ENCODE results near the gene ABCC6. TPM values are rescaled to one million over a fixed set of nuclear protein-coding genes. Genes with fewer than 3 reads are reported as not detected.
"Not testable (repeated sequence)": the region's sequence is repeated elsewhere in the genome, so short reads cannot be mapped to it uniquely, and the experiment has no call there.

ABCC6 gene
- polyA plus RNA-seq, 1 of the 3 experiments (the other 2 are of a cell fraction), result 0.71 TPM

DNA sequence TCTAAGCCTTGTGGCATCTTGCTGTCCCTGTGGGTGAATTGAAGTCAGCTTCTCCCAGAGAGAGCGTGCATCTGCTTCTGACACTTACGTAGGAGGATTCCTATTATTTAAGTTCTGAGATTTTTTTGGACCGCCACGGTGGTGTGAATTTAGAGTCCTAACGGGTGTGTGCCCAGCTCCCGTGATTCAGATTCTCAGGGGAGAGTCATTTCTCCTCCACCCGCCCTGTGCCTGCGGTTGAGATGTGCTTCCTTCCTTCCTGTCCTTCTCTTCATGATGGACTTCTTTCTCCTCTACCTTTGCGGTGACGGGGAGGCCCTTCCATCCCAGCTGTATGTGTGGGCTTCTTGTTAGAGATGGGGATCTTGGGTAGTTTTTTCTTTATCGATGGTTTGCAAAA lies 20.6 kb upstream of the ABCC6 start:
- H3K9me3 ChIP-seq; H3K27me3 ChIP-seq (ENCODE audit: insufficient read depth); H3K9ac ChIP-seq; H3K9me2 ChIP-seq; H4K20me1 ChIP-seq (ENCODE audit: insufficient read depth); H3K4me1 ChIP-seq (ENCODE audit: control insufficient read depth in 1 of 2, insufficient read depth in 2 of 2, low read depth in 1 of 2, low read length in 1 of 2); H3K4me2 ChIP-seq; H3K36me3 ChIP-seq (replicated peaks in 1 of 2; ENCODE audit: control insufficient read depth in 1 of 2, insufficient read depth in 2 of 2, low read length in 1 of 2); POLR2A ChIA-PET; CTCF ChIA-PET; H3K4me3 ChIP-seq (ENCODE audit: low read depth in 2 of 2, low read length in 1 of 2); H3F3A ChIP-seq (replicated peaks; ENCODE audit: insufficient read depth); DNase-seq; H2AFZ ChIP-seq (ENCODE audit: low read depth); H3K27ac ChIP-seq (ENCODE audit: low read depth in 2 of 2, low read length in 1 of 2); H3K79me2 ChIP-seq (ENCODE audit: insufficient read depth): not testable (repeated sequence)
- 96% methylated on average over 11 of the region's 11 CpGs for WGBS (ENCODE audit: low lambda C conversion rate)

DNA sequence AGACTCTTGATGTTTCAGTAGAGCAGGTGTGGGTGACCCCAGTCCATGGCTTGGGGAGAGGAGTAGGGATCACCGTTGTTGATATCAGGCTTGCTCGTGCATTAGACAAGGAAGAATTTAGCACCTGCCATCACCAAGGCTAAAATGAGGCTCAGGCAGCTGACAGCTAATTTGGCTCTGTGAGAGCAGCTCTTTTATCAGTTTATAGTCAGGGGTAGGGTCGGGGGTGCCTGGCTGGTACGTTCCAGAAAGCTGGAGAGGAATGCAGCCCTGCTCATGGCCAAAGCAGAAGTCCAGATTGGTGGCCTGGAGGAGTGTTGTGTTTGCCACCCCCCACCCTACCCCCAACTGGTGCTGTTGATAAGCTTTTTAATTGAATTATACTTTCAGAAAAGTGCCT lies 17.4 kb upstream of the ABCC6 start:
- CTCF ChIA-PET, H3K9me3 ChIP-seq, DNase-seq: not testable (repeated sequence)

DNA sequence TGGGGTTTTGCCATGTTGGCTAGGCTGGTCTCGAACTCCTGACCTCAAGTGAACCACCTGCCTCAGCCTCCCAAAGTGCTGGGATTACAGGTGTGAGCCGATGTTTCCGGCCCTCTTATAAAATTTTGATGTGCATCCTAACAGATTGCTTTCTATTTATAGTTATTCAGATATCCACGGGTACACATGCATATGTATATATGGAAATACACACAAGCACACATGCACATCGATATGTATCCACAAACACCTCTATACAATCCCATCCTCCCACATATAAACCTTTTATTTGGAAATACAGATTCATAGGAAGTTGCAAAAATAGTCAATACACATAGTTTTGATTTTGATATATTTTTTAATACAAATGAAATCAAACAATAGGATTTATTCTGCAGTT lies 14.4 kb upstream of the ABCC6 start:
- WGBS (ENCODE audit: low lambda C conversion rate), result 89% methylated on average over 5 of the region's 5 CpGs
- not testable (repeated sequence) for H3F3A ChIP-seq (replicated peaks; ENCODE audit: insufficient read depth)

More for the DNA sequence above, 17.4 kb upstream of the ABCC6 start:
- H3K79me2 ChIP-seq (ENCODE audit: insufficient read depth); H3K9ac ChIP-seq; H3K27ac ChIP-seq (ENCODE audit: low read depth in 2 of 2, low read length in 1 of 2); H3F3A ChIP-seq (replicated peaks; ENCODE audit: insufficient read depth); H3K4me1 ChIP-seq (ENCODE audit: control insufficient read depth in 1 of 2, insufficient read depth in 2 of 2, low read depth in 1 of 2, low read length in 1 of 2); H3K36me3 ChIP-seq (replicated peaks in 1 of 2; ENCODE audit: control insufficient read depth in 1 of 2, insufficient read depth in 2 of 2, low read length in 1 of 2); H3K27me3 ChIP-seq (ENCODE audit: insufficient read depth); H3K9me2 ChIP-seq; H3K4me2 ChIP-seq; POLR2A ChIA-PET; H4K20me1 ChIP-seq (ENCODE audit: insufficient read depth); H2AFZ ChIP-seq (ENCODE audit: low read depth); H3K4me3 ChIP-seq (ENCODE audit: low read depth in 2 of 2, low read length in 1 of 2): not testable (repeated sequence)
- WGBS (ENCODE audit: low lambda C conversion rate), result 73% methylated on average over 2 of the region's 4 CpGs

DNA sequence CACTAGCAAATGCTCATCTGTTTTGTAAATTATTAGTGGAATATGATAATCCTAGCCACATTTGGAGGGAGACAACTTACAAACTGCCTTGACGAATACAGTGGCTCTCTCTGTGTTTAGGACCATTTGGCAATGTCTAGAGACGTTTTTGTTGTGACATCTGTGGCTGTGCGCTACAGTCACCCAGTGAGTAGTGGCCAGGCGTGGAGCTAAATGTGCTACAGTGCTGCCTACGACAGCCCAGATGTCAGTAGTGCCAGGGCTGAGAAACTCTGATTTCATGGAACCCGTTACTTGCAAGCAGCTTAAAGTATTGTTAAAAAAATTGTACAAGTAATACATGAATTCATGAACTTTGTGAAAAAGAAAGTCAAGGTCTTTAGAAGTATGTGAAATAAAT lies 13.8 kb upstream of the ABCC6 start:
- H4K20me1 ChIP-seq (ENCODE audit: insufficient read depth); H3K9me2 ChIP-seq; POLR2A ChIA-PET; H3K36me3 ChIP-seq (replicated peaks in 1 of 2; ENCODE audit: control insufficient read depth in 1 of 2, insufficient read depth in 2 of 2, low read length in 1 of 2); H3K79me2 ChIP-seq (ENCODE audit: insufficient read depth); H3F3A ChIP-seq (replicated peaks; ENCODE audit: insufficient read depth); CTCF ChIA-PET; H3K27me3 ChIP-seq (ENCODE audit: insufficient read depth); H3K4me2 ChIP-seq; H2AFZ ChIP-seq (ENCODE audit: low read depth); H3K9me3 ChIP-seq; H3K9ac ChIP-seq; H3K4me3 ChIP-seq (ENCODE audit: low read depth in 2 of 2, low read length in 1 of 2); H3K4me1 ChIP-seq (ENCODE audit: control insufficient read depth in 1 of 2, insufficient read depth in 2 of 2, low read depth in 1 of 2, low read length in 1 of 2): not testable (repeated sequence)
- peak overlapping the region in 1 of 2 experiments; percentile 64; a peak in 1 of 4 replicates for H3K27ac ChIP-seq (ENCODE audit: low read depth in 2 of 2, low read length in 1 of 2)
- DNase-seq, result peak; percentile 9
- 61% methylated on average over 6 of the region's 6 CpGs for WGBS (ENCODE audit: low lambda C conversion rate)

More for the DNA sequence above, 14.4 kb upstream of the ABCC6 start:
- CTCF ChIA-PET; H3K9me3 ChIP-seq; H2AFZ ChIP-seq (ENCODE audit: low read depth); H3K9ac ChIP-seq; POLR2A ChIA-PET; H4K20me1 ChIP-seq (ENCODE audit: insufficient read depth); H3K4me3 ChIP-seq (ENCODE audit: low read depth in 2 of 2, low read length in 1 of 2); H3K27me3 ChIP-seq (ENCODE audit: insufficient read depth); H3K4me2 ChIP-seq; DNase-seq; H3K9me2 ChIP-seq; H3K4me1 ChIP-seq (ENCODE audit: control insufficient read depth in 1 of 2, insufficient read depth in 2 of 2, low read depth in 1 of 2, low read length in 1 of 2); H3K79me2 ChIP-seq (ENCODE audit: insufficient read depth); H3K36me3 ChIP-seq (replicated peaks in 1 of 2; ENCODE audit: control insufficient read depth in 1 of 2, insufficient read depth in 2 of 2, low read length in 1 of 2): not testable (repeated sequence)
- peak overlapping the region in 1 of 2 experiments; percentile 64; a peak in 1 of 4 replicates for H3K27ac ChIP-seq (ENCODE audit: low read depth in 2 of 2, low read length in 1 of 2)

DNA sequence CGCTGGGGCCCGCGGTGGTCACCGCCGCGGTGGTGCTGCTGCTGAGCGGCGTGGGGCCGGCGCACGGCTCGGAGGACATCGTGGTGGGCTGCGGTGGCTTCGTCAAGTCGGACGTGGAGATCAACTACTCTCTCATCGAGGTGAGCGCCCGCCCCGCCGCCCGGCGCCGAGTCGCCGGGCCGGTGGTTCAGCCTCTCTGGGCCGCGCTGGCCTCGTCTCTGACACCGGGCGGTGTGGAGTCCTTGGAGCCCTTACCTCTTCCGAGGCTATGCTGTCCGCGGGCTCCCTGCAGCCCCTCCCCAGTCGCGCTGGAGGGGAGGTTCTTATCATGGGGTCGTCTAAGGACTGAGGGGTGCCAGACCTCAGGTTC lies 9.4 kb upstream of the ABCC6 start:
- CTCF ChIA-PET, H3K9me2 ChIP-seq: not testable (repeated sequence)

DNA sequence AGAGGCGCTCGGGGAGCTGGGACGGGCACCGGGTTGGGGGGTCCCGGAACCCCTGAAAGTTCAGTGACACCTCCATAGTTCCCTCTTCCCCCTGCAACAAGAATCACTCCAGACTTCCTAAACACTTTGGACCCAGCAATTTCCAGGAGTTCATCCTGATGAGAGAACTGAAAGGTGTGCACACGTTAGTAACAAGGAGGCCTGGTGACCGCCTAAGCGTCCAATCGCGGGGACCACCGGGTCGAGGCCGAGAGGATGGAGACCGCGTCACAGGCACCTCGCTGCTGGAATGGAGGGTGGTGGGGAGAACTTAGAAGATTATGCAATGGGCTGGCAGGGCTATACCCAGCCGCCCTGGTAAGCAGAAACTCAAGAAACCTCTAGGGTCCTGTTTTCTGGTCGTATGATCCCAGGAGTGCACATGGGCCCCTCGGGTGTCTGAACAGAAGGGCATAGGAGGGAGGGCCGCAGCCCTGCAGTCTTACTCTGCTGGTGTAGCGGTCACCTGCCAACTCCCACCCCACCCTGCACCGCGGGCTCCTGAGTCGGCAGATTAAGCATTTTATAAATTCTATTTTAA lies 458 bp upstream of the ABCC6 start:
- H3K36me3 ChIP-seq (replicated peaks in 1 of 2; ENCODE audit: control insufficient read depth in 1 of 2, insufficient read depth in 2 of 2, low read length in 1 of 2); H3K4me2 ChIP-seq; H3K27me3 ChIP-seq (ENCODE audit: insufficient read depth); POLR2A ChIA-PET; H3K4me1 ChIP-seq (ENCODE audit: control insufficient read depth in 1 of 2, insufficient read depth in 2 of 2, low read depth in 1 of 2, low read length in 1 of 2); H3K9me2 ChIP-seq; H3K9me3 ChIP-seq; H2AFZ ChIP-seq (ENCODE audit: low read depth); H3K9ac ChIP-seq; H3F3A ChIP-seq (replicated peaks; ENCODE audit: insufficient read depth); DNase-seq; CTCF ChIA-PET; H3K79me2 ChIP-seq (ENCODE audit: insufficient read depth); H3K4me3 ChIP-seq (ENCODE audit: low read depth in 2 of 2, low read length in 1 of 2); H3K27ac ChIP-seq (ENCODE audit: low read depth in 2 of 2, low read length in 1 of 2); H4K20me1 ChIP-seq (ENCODE audit: insufficient read depth): not testable (repeated sequence)
- WGBS (ENCODE audit: low lambda C conversion rate), result 77% methylated on average over 15 of the region's 24 CpGs

More for the DNA sequence above, 9.4 kb upstream of the ABCC6 start:
- H3K9me3 ChIP-seq; H3K4me3 ChIP-seq (ENCODE audit: low read depth in 2 of 2, low read length in 1 of 2); POLR2A ChIA-PET; H3K9ac ChIP-seq; H3K27me3 ChIP-seq (ENCODE audit: insufficient read depth); H3K36me3 ChIP-seq (replicated peaks in 1 of 2; ENCODE audit: control insufficient read depth in 1 of 2, insufficient read depth in 2 of 2, low read length in 1 of 2); H2AFZ ChIP-seq (ENCODE audit: low read depth); DNase-seq; H3K79me2 ChIP-seq (ENCODE audit: insufficient read depth); H3K27ac ChIP-seq (ENCODE audit: low read depth in 2 of 2, low read length in 1 of 2); H4K20me1 ChIP-seq (ENCODE audit: insufficient read depth); H3K4me1 ChIP-seq (ENCODE audit: control insufficient read depth in 1 of 2, insufficient read depth in 2 of 2, low read depth in 1 of 2, low read length in 1 of 2); H3F3A ChIP-seq (replicated peaks; ENCODE audit: insufficient read depth); H3K4me2 ChIP-seq: not testable (repeated sequence)
- WGBS (ENCODE audit: low lambda C conversion rate), result no CpG with 5 or more reads among the region's 39 CpGs

DNA sequence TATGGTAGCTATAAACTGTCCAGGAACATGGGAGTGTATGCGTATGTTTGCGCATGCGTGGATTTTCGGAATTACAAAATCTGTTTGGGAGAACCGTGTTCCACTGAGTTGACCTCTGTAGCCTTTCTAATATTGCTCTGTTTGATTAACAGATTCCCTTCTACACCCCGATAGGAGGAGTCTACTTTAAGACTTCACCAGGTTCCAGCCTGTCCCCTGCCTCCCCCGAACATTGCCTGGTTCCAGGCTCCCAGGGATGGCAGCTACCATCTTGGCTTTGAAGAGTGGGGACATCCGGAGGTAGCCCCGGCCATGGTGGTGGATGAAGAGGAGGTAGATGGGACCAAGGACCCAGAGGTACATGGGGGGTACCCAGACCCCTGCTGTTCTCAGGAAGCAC lies 1.9 kb downstream of the ABCC6 start:
- H4K20me1 ChIP-seq (ENCODE audit: insufficient read depth); POLR2A ChIA-PET; H3K4me1 ChIP-seq (ENCODE audit: control insufficient read depth in 1 of 2, insufficient read depth in 2 of 2, low read depth in 1 of 2, low read length in 1 of 2); H3K27me3 ChIP-seq (ENCODE audit: insufficient read depth); CTCF ChIA-PET; H3K4me2 ChIP-seq; H3F3A ChIP-seq (replicated peaks; ENCODE audit: insufficient read depth); H3K9ac ChIP-seq; H3K9me2 ChIP-seq; H2AFZ ChIP-seq (ENCODE audit: low read depth); H3K79me2 ChIP-seq (ENCODE audit: insufficient read depth); H3K36me3 ChIP-seq (replicated peaks in 1 of 2; ENCODE audit: control insufficient read depth in 1 of 2, insufficient read depth in 2 of 2, low read length in 1 of 2); DNase-seq; H3K9me3 ChIP-seq; H3K27ac ChIP-seq (ENCODE audit: low read depth in 2 of 2, low read length in 1 of 2); H3K4me3 ChIP-seq (ENCODE audit: low read depth in 2 of 2, low read length in 1 of 2): not testable (repeated sequence)
- WGBS (ENCODE audit: low lambda C conversion rate), result 61% methylated on average over 4 of the region's 9 CpGs

Data from SK-N-SH (cell line).